Measurements from ENCODE around the gene RNASEH2B. TPM values are rescaled to one million over a fixed set of nuclear protein-coding genes. Genes with fewer than 3 reads are reported as not detected.

RNASEH2B gene
- total RNA-seq, 2 experiments from 2014 or later, result 101 to 103 TPM

- H3K9me3 Mint-ChIP-seq, result peaks cover 12% of the 10 kb centered on the region
- H3K36me3 Mint-ChIP-seq, result peaks cover 64% of the 10 kb centered on the region
- H3K27ac Mint-ChIP-seq, result no peak overlapping the region
- ATAC-seq (ENCODE audit: low read depth) (no peak), DNase-seq (no peak)
- POLR2A ChIA-PET, result no interaction called here
- H3K4me1 Mint-ChIP-seq, result peaks cover 12% of the 10 kb centered on the region
- H3K27me3 Mint-ChIP-seq, result no peaks in the 10 kb centered on the region
- H3K4me3 Mint-ChIP-seq, result no peak overlapping the region
These were observed 18.5 kb downstream of the RNASEH2B start for GRCh38 chr13:50928102-50928501.

DNA sequence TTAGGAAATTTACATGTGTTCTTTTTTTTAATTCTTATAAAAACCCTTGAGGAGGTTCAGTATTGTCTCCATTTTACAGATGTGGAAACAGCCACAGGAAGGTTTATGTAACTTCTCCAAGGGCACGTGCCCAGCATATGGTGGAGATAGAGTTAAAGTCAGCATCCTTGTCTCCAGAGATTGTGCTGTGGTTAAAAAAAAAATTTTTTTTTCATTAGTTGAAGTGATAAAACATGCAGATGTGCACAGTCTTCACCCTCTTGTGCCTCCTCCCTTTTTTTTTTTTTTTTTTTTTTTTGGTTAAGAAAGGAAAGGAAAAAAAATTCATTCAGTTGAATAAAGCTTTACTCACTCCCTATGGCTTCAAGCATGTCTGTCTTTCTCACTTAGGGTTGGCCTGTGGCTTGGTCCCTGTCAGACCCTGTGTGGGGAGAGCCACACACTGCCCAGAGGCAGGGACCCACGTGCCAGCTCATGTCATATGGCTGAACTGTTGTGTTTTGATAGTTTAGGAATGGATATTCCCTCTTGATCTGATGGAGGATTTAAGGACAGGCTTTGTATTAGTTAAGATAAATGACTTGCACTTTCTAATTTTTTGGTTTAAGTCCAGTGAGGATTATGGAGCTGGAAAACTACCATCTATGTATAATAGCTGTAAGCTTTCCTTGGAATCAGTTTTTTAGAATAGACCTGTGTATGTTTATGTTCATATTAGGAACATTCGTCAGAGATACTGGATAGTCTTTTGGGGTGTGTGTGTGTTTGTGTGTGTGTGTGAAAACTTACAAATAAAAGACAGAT, 19.3 kb downstream of the RNASEH2B start:
- DNase-seq, result no peak
- Mint-ChIP-seq H3K4me1 (peaks cover 12% of the 10 kb centered on the region), H3K36me3 (peaks cover 61% of the 10 kb centered on the region), H3K27ac (no peak overlapping the region), H3K9me3 (peaks cover 7% of the 10 kb centered on the region), H3K27me3 (no peaks in the 10 kb centered on the region), H3K4me3 (no peak overlapping the region)
- ATAC-seq (ENCODE audit: low read depth), result no peak
- POLR2A ChIA-PET, result no interaction called here

DNA sequence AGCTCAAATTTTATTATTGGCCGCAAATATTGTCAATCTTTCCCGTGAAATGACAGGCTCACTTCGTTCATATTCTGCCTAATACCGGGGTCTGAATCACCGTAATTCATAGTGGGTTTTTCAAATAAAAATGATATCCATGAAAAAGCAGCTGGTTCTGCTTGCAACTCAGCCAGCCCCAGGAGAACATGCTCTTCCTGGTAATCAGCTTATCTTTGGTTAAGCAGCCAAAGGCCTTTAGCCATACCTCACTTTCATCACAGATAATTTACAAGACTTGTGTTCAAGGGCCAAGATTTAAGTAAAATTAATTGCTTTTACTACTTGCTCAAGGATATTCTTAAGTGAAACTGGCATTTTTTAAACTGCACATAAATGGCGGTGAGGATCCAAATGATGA, 22.5 kb downstream of the RNASEH2B start:
- peaks cover 12% of the 10 kb centered on the region for H3K4me1 Mint-ChIP-seq
- H3K4me3 Mint-ChIP-seq, result no peak overlapping the region
- POLR2A ChIA-PET, result no interaction called here
- ATAC-seq (ENCODE audit: low read depth), result no peak
- no peak overlapping the region for H3K27ac Mint-ChIP-seq
- no peaks in the 10 kb centered on the region for H3K27me3 Mint-ChIP-seq
- peaks cover 72% of the 10 kb centered on the region for H3K36me3 Mint-ChIP-seq
- H3K9me3 Mint-ChIP-seq, result peaks cover 10% of the 10 kb centered on the region
- DNase-seq, result no peak

GRCh38 chr13:50934735-50935435, 25.3 kb downstream of the RNASEH2B start:
- Mint-ChIP-seq H3K9me3 (peaks cover 12% of the 10 kb centered on the region), H3K27ac (no peak overlapping the region), H3K27me3 (no peaks in the 10 kb centered on the region), H3K4me1 (peaks cover 1% of the 10 kb centered on the region), H3K4me3 (no peak overlapping the region), H3K36me3 (peaks cover 71% of the 10 kb centered on the region)
- POLR2A ChIA-PET, result no interaction called here
- DNase-seq, result no peak
- no peak for ATAC-seq (ENCODE audit: low read depth)

- H3K36me3 Mint-ChIP-seq, result peaks cover 63% of the 10 kb centered on the region
- DNase-seq (no peak), ATAC-seq (ENCODE audit: low read depth) (no peak)
- peaks cover 12% of the 10 kb centered on the region for H3K9me3 Mint-ChIP-seq
- no peak overlapping the region for H3K4me3 Mint-ChIP-seq
- peak overlapping the region; percentile 9 for H3K27ac Mint-ChIP-seq
- H3K27me3 Mint-ChIP-seq, result no peaks in the 10 kb centered on the region
- POLR2A ChIA-PET, result no interaction called here
- H3K4me1 Mint-ChIP-seq, result peaks cover 2% of the 10 kb centered on the region
These were observed 27.1 kb downstream of the RNASEH2B start for GRCh38 chr13:50936679-50937078.

GRCh38 chr13:50940509-50940908, 30.9 kb downstream of the RNASEH2B start:
- H3K27me3 Mint-ChIP-seq, result no peaks in the 10 kb centered on the region
- POLR2A ChIA-PET, result no interaction called here
- no peak overlapping the region for H3K4me3 Mint-ChIP-seq
- DNase-seq, result no peak
- ATAC-seq (ENCODE audit: low read depth), result no peak
- no peak overlapping the region for H3K27ac Mint-ChIP-seq
- peaks cover 2% of the 10 kb centered on the region for H3K4me1 Mint-ChIP-seq
- H3K9me3 Mint-ChIP-seq, result peaks cover 7% of the 10 kb centered on the region
- peaks cover 56% of the 10 kb centered on the region for H3K36me3 Mint-ChIP-seq

GRCh38 chr13:50941146-50941545, 31.6 kb downstream of the RNASEH2B start:
- Mint-ChIP-seq H3K9me3 (peaks cover 2% of the 10 kb centered on the region), H3K36me3 (peaks cover 52% of the 10 kb centered on the region), H3K27ac (no peak overlapping the region), H3K4me3 (no peak overlapping the region), H3K27me3 (no peaks in the 10 kb centered on the region), H3K4me1 (peaks cover 2% of the 10 kb centered on the region)
- DNase-seq (no peak), ATAC-seq (ENCODE audit: low read depth) (no peak)
- POLR2A ChIA-PET, result no interaction called here

- ATAC-seq (ENCODE audit: low read depth), result no peak
These were observed 33.2 kb downstream of the RNASEH2B start for GRCh38 chr13:50942630-50943311.

DNA sequence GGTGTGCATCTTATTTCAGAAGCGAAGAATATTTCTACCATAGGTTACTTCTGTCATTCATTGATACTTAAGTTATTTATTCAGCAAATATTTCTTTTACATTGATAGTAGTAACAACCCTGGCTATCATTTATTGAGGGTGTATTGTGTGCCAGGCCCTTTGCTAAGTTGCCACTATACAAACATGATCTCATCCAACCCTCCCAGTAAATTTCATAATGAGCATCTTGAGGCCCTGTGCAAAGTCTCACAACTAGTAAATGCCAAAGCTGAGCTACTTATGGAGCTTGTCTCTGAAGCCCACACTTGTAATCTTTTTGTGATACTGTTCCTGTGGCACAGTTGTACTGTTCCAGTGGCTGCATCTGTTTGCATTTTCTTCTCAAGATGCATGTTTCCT, 36.1 kb downstream of the RNASEH2B start:
- POLR2A ChIA-PET, result no interaction called here
- DNase-seq (no peak), ATAC-seq (ENCODE audit: low read depth) (no peak)
- peaks cover 2% of the 10 kb centered on the region for H3K4me1 Mint-ChIP-seq
- H3K27me3 Mint-ChIP-seq, result no peaks in the 10 kb centered on the region
- H3K9me3 Mint-ChIP-seq, result no peaks in the 10 kb centered on the region
- peaks cover 53% of the 10 kb centered on the region for H3K36me3 Mint-ChIP-seq
- no peak overlapping the region for H3K4me3 Mint-ChIP-seq
- no peak overlapping the region for H3K27ac Mint-ChIP-seq

More at GRCh38 chr13:50942630-50943311, 33.2 kb downstream of the RNASEH2B start:
- Mint-ChIP-seq H3K9me3 (peaks cover under 1% of the 10 kb centered on the region), H3K4me3 (no peak overlapping the region), H3K27me3 (no peaks in the 10 kb centered on the region), H3K4me1 (peaks cover 2% of the 10 kb centered on the region), H3K36me3 (peaks cover 51% of the 10 kb centered on the region), H3K27ac (no peak overlapping the region)
- DNase-seq, result no peak
- POLR2A ChIA-PET, result no interaction called here

DNA sequence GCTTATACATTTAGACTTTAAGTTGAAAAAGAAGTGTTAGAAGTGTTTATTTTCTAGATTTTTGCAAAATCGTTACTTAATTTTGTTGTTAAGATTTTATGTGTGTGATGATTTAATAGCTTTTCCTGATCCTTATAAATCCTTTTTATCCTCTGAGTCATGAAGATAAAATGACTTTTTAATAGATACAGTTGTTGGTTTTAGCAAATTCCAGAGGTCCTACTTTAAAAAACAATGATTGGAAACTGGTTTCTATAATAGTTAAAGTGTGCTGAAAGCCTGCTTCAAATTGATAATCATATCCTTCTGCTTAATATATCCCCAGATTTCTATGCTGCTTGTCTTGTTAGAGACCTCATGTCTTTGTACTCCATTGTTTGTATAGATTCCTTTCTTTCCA, 39.0 kb downstream of the RNASEH2B start:
- no peak overlapping the region for H3K27ac Mint-ChIP-seq
- DNase-seq, result no peak

DNA sequence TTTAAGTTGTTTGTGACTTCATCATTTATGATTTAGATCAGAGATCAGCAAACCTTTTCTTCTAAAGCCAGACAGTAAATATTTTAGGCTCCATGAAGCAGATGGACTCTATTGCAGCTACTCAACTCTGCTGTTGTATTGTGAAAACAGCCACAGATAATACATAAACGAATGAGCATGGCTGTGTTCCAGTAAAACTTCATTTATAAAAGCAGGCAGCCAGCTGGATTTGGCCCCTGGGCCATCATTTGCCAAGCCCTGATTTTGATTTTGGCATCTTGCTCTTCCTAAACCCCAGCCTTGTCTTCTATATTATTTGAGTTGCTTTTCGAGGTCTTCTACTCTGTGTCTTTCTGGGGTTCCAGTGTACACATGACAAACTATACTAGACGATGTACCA, 41.3 kb downstream of the RNASEH2B start:
- no peak for ATAC-seq (ENCODE audit: low read depth)
- POLR2A ChIA-PET, result no interaction called here
- Mint-ChIP-seq H3K9me3 (no peaks in the 10 kb centered on the region), H3K27me3 (no peaks in the 10 kb centered on the region), H3K27ac (no peak overlapping the region), H3K4me3 (no peak overlapping the region), H3K36me3 (peaks cover 37% of the 10 kb centered on the region), H3K4me1 (no peaks in the 10 kb centered on the region)
- DNase-seq, result no peak

More for the DNA sequence above, 39.0 kb downstream of the RNASEH2B start:
- POLR2A ChIA-PET, result interaction anchor here (0.6 kb wide), 2 partner anchors 343 to 898 kb away, joined by 3 to 7 read pairs; no protein-coding TSS in a partner anchor
- H3K36me3 Mint-ChIP-seq, result peaks cover 51% of the 10 kb centered on the region
- no peak overlapping the region for H3K4me3 Mint-ChIP-seq
- H3K4me1 Mint-ChIP-seq, result no peaks in the 10 kb centered on the region
- no peaks in the 10 kb centered on the region for H3K9me3 Mint-ChIP-seq
- ATAC-seq (ENCODE audit: low read depth), result no peak
- H3K27me3 Mint-ChIP-seq, result no peaks in the 10 kb centered on the region

GRCh38 chr13:50951366-50951765, 41.8 kb downstream of the RNASEH2B start:
- DNase-seq (no peak), ATAC-seq (ENCODE audit: low read depth) (no peak)
- H3K9me3 Mint-ChIP-seq, result no peaks in the 10 kb centered on the region
- no peak overlapping the region for H3K4me3 Mint-ChIP-seq
- no peaks in the 10 kb centered on the region for H3K27me3 Mint-ChIP-seq
- no peak overlapping the region for H3K27ac Mint-ChIP-seq
- H3K4me1 Mint-ChIP-seq, result no peaks in the 10 kb centered on the region
- POLR2A ChIA-PET, result no interaction called here
- H3K36me3 Mint-ChIP-seq, result peaks cover 37% of the 10 kb centered on the region

GRCh38 chr13:50955241-50955640, 45.6 kb downstream of the RNASEH2B start:
- no peaks in the 10 kb centered on the region for H3K4me1 Mint-ChIP-seq
- POLR2A ChIA-PET, result no interaction called here

More at GRCh38 chr13:50955241-50955640, 45.6 kb downstream of the RNASEH2B start:
- Mint-ChIP-seq H3K36me3 (peaks cover 34% of the 10 kb centered on the region), H3K4me3 (no peak overlapping the region), H3K27ac (no peak overlapping the region), H3K27me3 (no peaks in the 10 kb centered on the region), H3K9me3 (no peaks in the 10 kb centered on the region)
- no peak for ATAC-seq (ENCODE audit: low read depth)
- DNase-seq, result no peak
